GM23338 (cell line): ENCODE measurements around the gene CLEC2D. TPM values are rescaled to one million over a fixed set of nuclear protein-coding genes. Genes with fewer than 3 reads are reported as not detected.

Experiments
- ATAC-seq: fragments of 200-7000 bp; cut with Tn5 transposase; 3 replicates; pipeline ENCODE4 v1.9.1; 2020
- DNase-seq: peaks from one replicate; pipeline ENCODE4 v3.0.0-alpha.2; 2015; ENCODE audit warnings: low spot score
- H2AFZ ChIP-seq: fragments of 200-600 bp; sonication (generic); 2 replicates; pipeline ENCODE4 v1.8.0; 2016; ENCODE audit warnings: antibody characterized with exemption, mild to moderate bottlenecking, moderate library complexity
- H3F3A ChIP-seq: fragments of 200-600 bp; sonication (generic); replicated peaks from 2 replicates; pipeline ENCODE4 v1.8.0; 2017; ENCODE audit warnings: antibody characterized with exemption, mixed run types, low read depth
- H3K27ac ChIP-seq: fragments of 200-600 bp; sonication (generic); 2 replicates; pipeline ENCODE4 v1.6.1; 2016; ENCODE audit warnings: low read depth
- H3K27me3 ChIP-seq: fragments of 200-600 bp; sonication (generic); 2 replicates; pipeline ENCODE4 v1.8.0; 2016; ENCODE audit warnings: mild to moderate bottlenecking, mixed run types, moderate library complexity; ENCODE audit not compliant: insufficient read depth
- H3K36me3 ChIP-seq: fragments of 200-600 bp; sonication (generic); 2 replicates; pipeline ENCODE4 v1.8.0; 2016; ENCODE audit warnings: mild to moderate bottlenecking; ENCODE audit not compliant: insufficient read depth
- H3K4me1 ChIP-seq: fragments of 200-600 bp; sonication (generic); 2 replicates; pipeline ENCODE4 v1.8.0; 2016; ENCODE audit warnings: mild to moderate bottlenecking, moderate library complexity; ENCODE audit not compliant: insufficient read depth
- H3K4me2 ChIP-seq: fragments of 200-600 bp; sonication (generic); 2 replicates; pipeline ENCODE4 v1.7.1; 2017; ENCODE audit warnings: mixed run types
- H3K4me3 ChIP-seq: fragments of 200-600 bp; sonication (generic); 2 replicates; pipeline ENCODE4 v1.6.1; 2016; ENCODE audit warnings: mixed run types
- H3K79me2 ChIP-seq: fragments of 200-600 bp; sonication (generic); replicated peaks from 2 replicates; pipeline ENCODE4 v1.8.0; 2017; ENCODE audit warnings: mild to moderate bottlenecking; ENCODE audit not compliant: insufficient read depth
- H3K9me2 ChIP-seq: fragments of 200-600 bp; sonication (generic); 2 replicates; pipeline ENCODE4 v1.8.0; 2017; ENCODE audit not compliant: insufficient read depth
- H4K20me1 ChIP-seq: fragments of 200-600 bp; sonication (generic); replicated peaks from 2 replicates; pipeline ENCODE4 v1.8.0; 2017; ENCODE audit warnings: mild to moderate bottlenecking; ENCODE audit not compliant: insufficient read depth
- H3K27ac Mint-ChIP-seq: 2 replicates; pipeline ENCODE4 v1.8.0; 2020; ENCODE audit warnings: inconsistent platforms, mild to moderate bottlenecking, moderate library complexity, mixed read lengths
- H3K27me3 Mint-ChIP-seq: 3 replicates; pipeline ENCODE4 v1.8.0; 2022; ENCODE audit warnings: low read depth, mild to moderate bottlenecking, moderate library complexity, mixed read lengths, inconsistent platforms; ENCODE audit not compliant: insufficient read depth, poor library complexity
- H3K36me3 Mint-ChIP-seq: 3 replicates; pipeline ENCODE4 v1.8.0; 2021; ENCODE audit warnings: low read depth, mild to moderate bottlenecking, inconsistent platforms, moderate library complexity, mixed read lengths
- H3K4me1 Mint-ChIP-seq: 3 replicates; pipeline ENCODE4 v1.8.0; 2020; ENCODE audit warnings: mild to moderate bottlenecking, inconsistent platforms, mixed read lengths
- H3K4me3 Mint-ChIP-seq: 3 replicates; pipeline ENCODE4 v1.8.0; 2021; ENCODE audit warnings: moderate library complexity, mild to moderate bottlenecking, inconsistent platforms, mixed read lengths
- H3K9me3 Mint-ChIP-seq: 3 replicates; pipeline ENCODE4 v1.8.0; 2020; ENCODE audit warnings: moderate library complexity, mild to moderate bottlenecking, inconsistent platforms, mixed read lengths
- CREB1 ChIP-seq: fragments of 250-450 bp; sonication (Bioruptor Pico); IDR thresholded peaks from 2 replicates; pipeline ENCODE4 v1.5.0; 2020; ENCODE audit warnings: low read depth, mild to moderate bottlenecking, moderate library complexity
- CTCF ChIP-seq, 2 experiments: fragments of 200-600 bp in 1 of 2; sonication (generic) in 1 of 2; conservative IDR thresholded peaks; 2 replicates each; pipeline versions ENCODE4 v1.5.1 to v1.6.1; 2016 to 2017; ENCODE audit warnings: antibody characterized with exemption in 2 of 2, low read depth in 2 of 2, mild to moderate bottlenecking in 2 of 2, moderate library complexity in 1 of 2
- ETS1 ChIP-seq: IDR thresholded peaks from 2 replicates; pipeline ENCODE4 v1.6.1; 2016; ENCODE audit warnings: antibody characterized with exemption
- EZH2 ChIP-seq: fragments of 200-600 bp; sonication (generic); IDR thresholded peaks from one replicate; pipeline ENCODE4 v1.8.0; 2017; ENCODE audit warnings: antibody characterized with exemption, mild to moderate bottlenecking, low read depth; ENCODE audit not compliant: unreplicated experiment
- NANOG ChIP-seq: IDR thresholded peaks from 2 replicates; pipeline ENCODE4 v1.6.1; 2016; ENCODE audit warnings: antibody characterized with exemption, borderline replicate concordance
- POLR2AphosphoS5 ChIP-seq: IDR thresholded peaks from 2 replicates; pipeline ENCODE4 v1.6.1; 2016; ENCODE audit warnings: antibody characterized with exemption, low read depth
- STAT1 ChIP-seq: IDR thresholded peaks from one replicate; pipeline ENCODE4 v1.6.1; 2016; ENCODE audit warnings: antibody characterized with exemption; ENCODE audit not compliant: unreplicated experiment
- ZNF114 ChIP-seq: fragments of 250-450 bp; sonication (Bioruptor Pico); IDR thresholded peaks from 2 replicates; pipeline ENCODE4 v1.5.0; 2020; ENCODE audit warnings: mild to moderate bottlenecking, moderate library complexity
- ZNF331 ChIP-seq: fragments of 250-450 bp; sonication (Bioruptor Pico); IDR thresholded peaks from 2 replicates; pipeline ENCODE4 v1.5.0; 2020; ENCODE audit warnings: low read depth, mild to moderate bottlenecking, moderate library complexity
- ZNF462 ChIP-seq: fragments of 250-450 bp; sonication (Bioruptor Pico); IDR thresholded peaks from 2 replicates; pipeline ENCODE4 v1.5.0; 2020; ENCODE audit warnings: mild to moderate bottlenecking, moderate library complexity
- polyA plus RNA-seq: library from polyadenylated mRNA; unstranded; fragments of >200 nt; fragmentation: Nextera tagmentation; extraction: Ambion mirVana; gene quantifications from 2 replicates; pipeline ENCODE4 v1.2.1, GENCODE V29; 2016
- total RNA-seq: library from RNA; depleted of rRNA; stranded (reverse); fragments of >200 nt; shearing (Covaris generic); gene quantifications from 2 replicates; pipeline ENCODE4 v1.2.3, GENCODE V29; 2014

CLEC2D gene
- total and polyA plus RNA-seq, 2 experiments from 2014 or later = 6.9 to 7.1 TPM

- TF ChIP-seq EZH2 = no peak
- no peak for TF ChIP-seq NANOG
- TF ChIP-seq POLR2AphosphoS5 = no peak
- TF ChIP-seq CTCF (conservative IDR thresholded peaks at IDR 0.05; ENCODE audit: low read depth in 2 of 2) = no peak
- no peak for TF ChIP-seq ZNF114
- no peak for TF ChIP-seq STAT1
These were observed 66.1 kb downstream of the CLEC2D start (continued) for GRCh38 chr12:9735601-9736000.

GRCh38 chr12:9736936-9737705 is 67.6 kb downstream of the CLEC2D start:
- Histone ChIP-seq H3K27me3 (no peaks in the 10 kb centered on the region), H3K4me3 (no peak overlapping the region), H2AFZ (no peak overlapping the region), H3K4me1 (peaks cover 7% of the 10 kb centered on the region), H3K4me2 (no peak overlapping the region), H3K36me3 (no peaks in the 10 kb centered on the region), H3K9me2 (peaks cover 5% of the 10 kb centered on the region; the same call in 1 of the 2 replicates), H3F3A (no peaks in the 10 kb centered on the region), H3K27ac (no peak overlapping the region), H3K79me2 (no peaks in the 10 kb centered on the region), H4K20me1 (no peaks in the 10 kb centered on the region)
- Mint-ChIP-seq H3K4me3 (no peak overlapping the region), H3K27ac (no peak overlapping the region), H3K9me3 (no peaks in the 10 kb centered on the region), H3K36me3 (no peaks in the 10 kb centered on the region), H3K27me3 (peaks cover 2% of the 10 kb centered on the region), H3K4me1 (peaks cover 6% of the 10 kb centered on the region; the same call in 1 of the 3 replicates)
- DNase-seq (no peak), ATAC-seq (no peak)
- TF ChIP-seq EZH2 (no peak), ZNF331 (no peak), ETS1 (no peak), NANOG (no peak), CREB1 (CRISPR knock-in tag) (no peak), CTCF (conservative IDR thresholded peaks at IDR 0.05; ENCODE audit: low read depth in 2 of 2) (no peak), ZNF462 (no peak), POLR2AphosphoS5 (no peak), STAT1 (no peak)
